ENCODE results near the gene HMGXB4.

The HMGXB4 gene

GRCh38 chr22:35275580-35275979 lies 18.3 kb downstream of the HMGXB4 start:
- Histone ChIP-seq H3K4me3 (replicated peaks; ENCODE audit: low read depth, low read length) (no peak overlapping the region), H3K27me3 (replicated peaks; ENCODE audit: control insufficient read depth, insufficient read depth, low read length) (no peaks in the 10 kb centered on the region), H3K36me3 (ENCODE audit: control insufficient read depth, insufficient read depth, low read length) (peaks cover 3% of the 10 kb centered on the region; the same call in 1 of the 2 replicates)
- TF ChIP-seq CTCF (IDR thresholded peaks at IDR 0.05; ENCODE audit: insufficient read depth, low read length, poor library complexity, severe bottlenecking): no peak
- DNase-seq (ENCODE audit: extremely low read depth, insufficient read length): no peak

- H3K36me3 ChIP-seq (ENCODE audit: control insufficient read depth, insufficient read depth, low read length): peaks cover 3% of the 10 kb centered on the region; the same call in 1 of the 2 replicates
- no peaks in the 10 kb centered on the region for H3K27me3 ChIP-seq (replicated peaks; ENCODE audit: control insufficient read depth, insufficient read depth, low read length)
- DNase-seq (ENCODE audit: extremely low read depth, insufficient read length): no peak
- H3K4me3 ChIP-seq (replicated peaks; ENCODE audit: low read depth, low read length): no peak overlapping the region
- TF ChIP-seq CTCF (IDR thresholded peaks at IDR 0.05; ENCODE audit: insufficient read depth, low read length, poor library complexity, severe bottlenecking): no peak
Measured at GRCh38 chr22:35276019-35276418, 18.7 kb downstream of the HMGXB4 start.

- no peaks in the 10 kb centered on the region for H3K27me3 ChIP-seq (replicated peaks; ENCODE audit: control insufficient read depth, insufficient read depth, low read length)
- no peak for TF ChIP-seq CTCF (IDR thresholded peaks at IDR 0.05; ENCODE audit: insufficient read depth, low read length, poor library complexity, severe bottlenecking)
- no peak for DNase-seq (ENCODE audit: extremely low read depth, insufficient read length)
- H3K4me3 ChIP-seq (replicated peaks; ENCODE audit: low read depth, low read length): no peak overlapping the region
- peaks cover 10% of the 10 kb centered on the region for H3K36me3 ChIP-seq (ENCODE audit: control insufficient read depth, insufficient read depth, low read length)
Measured at GRCh38 chr22:35288116-35288515, 30.8 kb downstream of the HMGXB4 start.

GRCh38 chr22:35292786-35293185 lies 35.5 kb downstream of the HMGXB4 start:
- peaks cover 9% of the 10 kb centered on the region for H3K36me3 ChIP-seq (ENCODE audit: control insufficient read depth, insufficient read depth, low read length)

GRCh38 chr22:35296051-35296450 lies 38.8 kb downstream of the HMGXB4 start:
- no peak for TF ChIP-seq CTCF (IDR thresholded peaks at IDR 0.05; ENCODE audit: insufficient read depth, low read length, poor library complexity, severe bottlenecking)
- H3K36me3 ChIP-seq (ENCODE audit: control insufficient read depth, insufficient read depth, low read length): peaks cover 7% of the 10 kb centered on the region
- no peaks in the 10 kb centered on the region for H3K27me3 ChIP-seq (replicated peaks; ENCODE audit: control insufficient read depth, insufficient read depth, low read length)
- DNase-seq (ENCODE audit: extremely low read depth, insufficient read length): no peak
- no peak overlapping the region for H3K4me3 ChIP-seq (replicated peaks; ENCODE audit: low read depth, low read length)

More at GRCh38 chr22:35292786-35293185, 35.5 kb downstream of the HMGXB4 start:
- no peak for TF ChIP-seq CTCF (IDR thresholded peaks at IDR 0.05; ENCODE audit: insufficient read depth, low read length, poor library complexity, severe bottlenecking)
- DNase-seq (ENCODE audit: extremely low read depth, insufficient read length): no peak
- no peak overlapping the region for H3K4me3 ChIP-seq (replicated peaks; ENCODE audit: low read depth, low read length)
- no peaks in the 10 kb centered on the region for H3K27me3 ChIP-seq (replicated peaks; ENCODE audit: control insufficient read depth, insufficient read depth, low read length)

GRCh38 chr22:35299217-35299672 lies 42.0 kb downstream of the HMGXB4 start:
- DNase-seq (ENCODE audit: extremely low read depth, insufficient read length): no peak
- Histone ChIP-seq H3K27me3 (replicated peaks; ENCODE audit: control insufficient read depth, insufficient read depth, low read length) (no peaks in the 10 kb centered on the region), H3K36me3 (ENCODE audit: control insufficient read depth, insufficient read depth, low read length) (peaks cover 4% of the 10 kb centered on the region), H3K4me3 (replicated peaks; ENCODE audit: low read depth, low read length) (peak overlapping the region; percentile 86)
- TF ChIP-seq CTCF (IDR thresholded peaks at IDR 0.05; ENCODE audit: insufficient read depth, low read length, poor library complexity, severe bottlenecking): no peak
